Endothelial cell of umbilical vein (primary cell): ENCODE results near the gene RNF186.

ENCODE experiments used
- EZH2 ChIP-seq: IDR thresholded peaks from 2 replicates; pipeline ENCODE4 v1.6.1; 2012; ENCODE audit warnings: borderline replicate concordance, low read depth, mild to moderate bottlenecking, moderate library complexity, low read length, inconsistent platforms; ENCODE audit not compliant: severe bottlenecking
- FOS ChIP-seq: IDR thresholded peaks from 2 replicates; pipeline ENCODE4 v1.6.1; 2011; ENCODE audit warnings: mild to moderate bottlenecking, low read length, moderate library complexity, borderline replicate concordance; ENCODE audit not compliant: insufficient read depth
- GATA2 ChIP-seq: IDR thresholded peaks from 2 replicates; pipeline ENCODE4 v1.7.0; 2011; ENCODE audit warnings: low read depth, mild to moderate bottlenecking, moderate library complexity, mixed read lengths, low read length; ENCODE audit not compliant: insufficient read length, insufficient read depth
- MAX ChIP-seq: IDR thresholded peaks from 2 replicates; pipeline ENCODE4 v1.6.1; 2011; ENCODE audit not compliant: insufficient read depth, insufficient read length
- MYC ChIP-seq: IDR thresholded peaks from one replicate; pipeline ENCODE4 v1.6.1; 2011; ENCODE audit warnings: mild to moderate bottlenecking, low read depth, low read length
- POLR2A ChIP-seq: IDR thresholded peaks from 2 replicates; pipeline ENCODE4 v1.6.1; 2012; ENCODE audit warnings: low read depth, mild to moderate bottlenecking, control low read depth, low read length
- POLR2AphosphoS5 ChIP-seq: IDR thresholded peaks from 2 replicates; pipeline ENCODE4 v1.6.1; 2012; ENCODE audit warnings: low read depth, mild to moderate bottlenecking, control low read depth, low read length, moderate library complexity; ENCODE audit not compliant: insufficient read depth
- TF ChIP-seq, protein P1 (sequence below), 2 donors: IDR thresholded peaks; 1 replicate in 1 of 2; 2 replicates in 1 of 2; pipeline ENCODE4 v1.5.1; 2011; ENCODE audit warnings: low read length in 2 of 2, mild to moderate bottlenecking in 2 of 2, moderate library complexity in 2 of 2, control low read depth in 1 of 2, inconsistent platforms in 1 of 2, low read depth in 1 of 2; ENCODE audit not compliant: insufficient read depth in 1 of 2; ENCODE audit errors: extremely low read depth in 1 of 2

DNA sequence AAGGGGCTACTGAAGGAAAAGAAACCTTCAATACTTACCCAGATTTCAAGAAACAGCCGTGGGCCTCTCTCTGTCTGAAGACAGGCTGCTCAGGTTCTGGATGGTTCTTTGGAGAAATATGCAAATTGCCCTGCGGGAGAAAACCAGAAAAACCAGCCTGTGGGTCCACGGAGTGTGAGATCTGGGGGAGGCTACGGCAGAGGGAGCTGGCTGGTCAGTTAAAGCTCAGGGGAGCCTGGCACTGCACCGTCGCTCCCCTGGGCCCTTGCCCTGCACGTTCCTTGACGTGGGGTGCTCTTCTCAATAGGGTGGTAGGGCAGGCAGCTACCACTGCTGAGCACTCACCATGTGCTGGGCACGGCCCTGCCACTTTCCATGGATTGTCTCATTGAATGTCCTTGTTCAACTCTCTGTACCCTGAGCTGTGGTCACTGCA, 28.1 kb downstream of the RNF186 start:
- no peak for TF ChIP-seq POLR2AphosphoS5
- TF ChIP-seq, protein P1, sequence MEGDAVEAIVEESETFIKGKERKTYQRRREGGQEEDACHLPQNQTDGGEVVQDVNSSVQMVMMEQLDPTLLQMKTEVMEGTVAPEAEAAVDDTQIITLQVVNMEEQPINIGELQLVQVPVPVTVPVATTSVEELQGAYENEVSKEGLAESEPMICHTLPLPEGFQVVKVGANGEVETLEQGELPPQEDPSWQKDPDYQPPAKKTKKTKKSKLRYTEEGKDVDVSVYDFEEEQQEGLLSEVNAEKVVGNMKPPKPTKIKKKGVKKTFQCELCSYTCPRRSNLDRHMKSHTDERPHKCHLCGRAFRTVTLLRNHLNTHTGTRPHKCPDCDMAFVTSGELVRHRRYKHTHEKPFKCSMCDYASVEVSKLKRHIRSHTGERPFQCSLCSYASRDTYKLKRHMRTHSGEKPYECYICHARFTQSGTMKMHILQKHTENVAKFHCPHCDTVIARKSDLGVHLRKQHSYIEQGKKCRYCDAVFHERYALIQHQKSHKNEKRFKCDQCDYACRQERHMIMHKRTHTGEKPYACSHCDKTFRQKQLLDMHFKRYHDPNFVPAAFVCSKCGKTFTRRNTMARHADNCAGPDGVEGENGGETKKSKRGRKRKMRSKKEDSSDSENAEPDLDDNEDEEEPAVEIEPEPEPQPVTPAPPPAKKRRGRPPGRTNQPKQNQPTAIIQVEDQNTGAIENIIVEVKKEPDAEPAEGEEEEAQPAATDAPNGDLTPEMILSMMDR (IDR thresholded peaks at IDR 0.05; ENCODE audit: extremely low read depth in 1 of 2, insufficient read depth in 1 of 2, low read depth in 1 of 2, low read length in 2 of 2): no peak
- no peak for TF ChIP-seq POLR2A
- TF ChIP-seq MAX: no peak
- no peak for TF ChIP-seq GATA2
- TF ChIP-seq FOS: no peak
- TF ChIP-seq MYC: no peak
- TF ChIP-seq EZH2: no peak
